Naive thymus-derived CD4-positive, alpha-beta T cell (primary cell): Measurements from ENCODE around the gene NXN. TPM values are rescaled to one million over a fixed set of nuclear protein-coding genes. Genes with fewer than 3 reads are reported as not detected.
"Not testable (repeated sequence)": the region's sequence is repeated elsewhere in the genome, so short reads cannot be mapped to it uniquely, and the experiment has no call there.

Experiments used
- ATAC-seq: fragments of 150-1000 bp; cut with Tn5 transposase; 2 replicates; pipeline ENCODE4 v1.10.0; 2021; ENCODE audit warnings: mild to moderate bottlenecking, moderate library complexity
- CTCF ChIA-PET: fragments of 350-600 bp; sonication (Branson Sonifier 250); formaldehyde crosslinking; loops from one replicate; lab custom pipeline; 2021; ENCODE audit warnings: antibody characterized with exemption; lab: Charles Lee
- POLR2A ChIA-PET: fragments of 350-600 bp; sonication (Branson Sonifier 250); formaldehyde crosslinking; loops from one replicate; lab custom pipeline; 2021; ENCODE audit warnings: antibody characterized with exemption, inconsistent platforms; lab: Charles Lee
- DNase-seq, 9 donors: peaks; one replicate each; pipeline versions ENCODE4 v3.0.0 to v3.0.0-alpha.2; 2020 to 2022; ENCODE audit warnings: mixed read lengths in 1 of 9
- H3K27ac ChIP-seq: one replicate; pipeline ENCODE4 v1.7.0; 2013; ENCODE audit warnings: mild to moderate bottlenecking, low read depth, low read length, moderate library complexity
- H3K27me3 ChIP-seq, 2 donors: one replicate each; pipeline ENCODE4 v1.7.0; 2013; ENCODE audit warnings: low read length in 2 of 2, mild to moderate bottlenecking in 2 of 2, moderate library complexity in 2 of 2; ENCODE audit not compliant: control insufficient read depth in 2 of 2, insufficient read depth in 2 of 2
- H3K36me3 ChIP-seq, 3 experiments: 1 replicate in 2 of 3; 2 replicates in 1 of 3; pipeline ENCODE4 v1.7.0; 2013; ENCODE audit warnings: low read length in 3 of 3, mild to moderate bottlenecking in 3 of 3, moderate library complexity in 1 of 3; ENCODE audit not compliant: insufficient read depth in 3 of 3, control insufficient read depth in 2 of 3
- H3K4me1 ChIP-seq, 2 donors: one replicate each; pipeline ENCODE4 v1.7.0; 2013; ENCODE audit warnings: low read length in 2 of 2, mild to moderate bottlenecking in 2 of 2, moderate library complexity in 1 of 2; ENCODE audit not compliant: control insufficient read depth in 2 of 2, insufficient read depth in 2 of 2
- H3K4me3 ChIP-seq: 2 replicates; pipeline ENCODE4 v1.7.0; 2013; ENCODE audit warnings: mild to moderate bottlenecking, low read length
- H3K9me3 ChIP-seq, 3 experiments: 1 replicate in 2 of 3; 2 replicates in 1 of 3; pipeline ENCODE4 v1.7.0; 2013; ENCODE audit warnings: low read length in 3 of 3; ENCODE audit not compliant: control insufficient read depth in 2 of 3
- H3K27ac Mint-ChIP-seq, 9 donors: one replicate each; pipeline ENCODE4 v1.8.0; 2020 to 2022; ENCODE audit warnings: mixed read lengths in 9 of 9, mild to moderate bottlenecking in 8 of 9, moderate library complexity in 5 of 9, inconsistent platforms in 2 of 9
- H3K27me3 Mint-ChIP-seq, 5 donors: one replicate each; pipeline ENCODE4 v1.8.0; 2021 to 2022; ENCODE audit warnings: mixed read lengths in 5 of 5, mild to moderate bottlenecking in 1 of 5
- H3K36me3 Mint-ChIP-seq, 5 donors: one replicate each; pipeline ENCODE4 v1.8.0; 2020 to 2022; ENCODE audit warnings: mixed read lengths in 5 of 5, mild to moderate bottlenecking in 3 of 5, inconsistent platforms in 1 of 5
- H3K4me1 Mint-ChIP-seq, 7 donors: one replicate each; pipeline ENCODE4 v1.8.0; 2020 to 2022; ENCODE audit warnings: mixed read lengths in 7 of 7, mild to moderate bottlenecking in 3 of 7, inconsistent platforms in 1 of 7
- H3K4me3 Mint-ChIP-seq, 10 donors: one replicate each; pipeline ENCODE4 v1.8.0; 2020 to 2022; ENCODE audit warnings: mild to moderate bottlenecking in 10 of 10, mixed read lengths in 10 of 10, moderate library complexity in 6 of 10, inconsistent platforms in 2 of 10
- H3K9me3 Mint-ChIP-seq, 11 donors: one replicate each; pipeline ENCODE4 v1.8.0; 2020 to 2022; ENCODE audit warnings: mixed read lengths in 11 of 11, mild to moderate bottlenecking in 4 of 11, inconsistent platforms in 1 of 11, moderate library complexity in 1 of 11
- intact Hi-C, 2 donors: fragments of 100-400 bp; cut with micrococcal nuclease; formaldehyde crosslinking; loops; one replicate each; pipeline ENCODE4 v1.15.1; 2023
- polyA plus RNA-seq, 2 donors: library from polyadenylated mRNA; unstranded; fragments of 300-500 nt; fragmentation: Illumina TruSeq; gene quantifications; one replicate each; pipeline ENCODE4 v1.2.3, GENCODE V29; 2021
- total RNA-seq, 6 experiments: library from RNA in 5 of 6; stranded (reverse) in 5 of 6; gene quantifications; 1 replicate in 5 of 6; 2 replicates in 1 of 6; pipeline ENCODE4 v1.2.3 and lab custom pipeline; 2021 to 2026

Gene NXN
- total and polyA plus RNA-seq, 7 experiments from 2014 or later = 0.10 to 0.84 (median 0.30) TPM; not detected in 2

- H3K4me3 Mint-ChIP-seq, H3K9me3 ChIP-seq, DNase-seq, H3K27me3 Mint-ChIP-seq, H3K27ac ChIP-seq, intact Hi-C loops, H3K9me3 Mint-ChIP-seq, ATAC-seq, H3K27me3 ChIP-seq, H3K4me3 ChIP-seq: not testable (repeated sequence)
- H3K4me1 ChIP-seq = peaks cover 11 to 15% of the 10 kb centered on the region in 2 donors
- CTCF ChIA-PET = interaction anchor here (0.9 to 1.3 kb wide), 3 partner anchors 8 to 591 kb away, joined by 3 to 5 read pairs (median 3); no protein-coding TSS in a partner anchor
- peaks cover 0 to 12% (median 7%) of the 10 kb centered on the region in 3 experiments for H3K36me3 ChIP-seq
- POLR2A ChIA-PET = interaction anchor here (1.1 to 1.5 kb wide), 2 partner anchors 16 to 225 kb away, joined by 3 read pairs; no protein-coding TSS in a partner anchor
- H3K4me1 Mint-ChIP-seq = peaks cover 13 to 28% (median 20%) of the 10 kb centered on the region in 7 donors
- peaks cover 0 to 29% (median 7%) of the 10 kb centered on the region in 5 donors for H3K36me3 Mint-ChIP-seq
- H3K27ac Mint-ChIP-seq = peak overlapping the region in 1 of 9 donors; percentile 52
Observed at GRCh38 chr17:755319-755961, 224.1 kb downstream of the NXN start.

- H3K9me3 ChIP-seq = no peaks in the 10 kb centered on the region
- ChIA-PET POLR2A (interaction anchor here (0.7 to 3.6 kb wide), 3 partner anchors 12 to 38 kb away, joined by 4 to 27 read pairs (median 22); partner anchors contain the start of genes GLOD4, MRM3 and VPS53), CTCF (interaction anchor here (0.8 to 1.3 kb wide), 4 partner anchors 8 to 341 kb away, joined by 4 to 5 read pairs (median 4); no protein-coding TSS in a partner anchor)
- intact Hi-C loops = loop anchor here in 1 of 2 donors (2.0 kb wide), 1 partner anchor 21 kb away; the partner anchor contains the start of gene TLCD3A
- ATAC-seq = no peak
- H3K36me3 Mint-ChIP-seq = peaks cover 0 to 32% (median under 1%) of the 10 kb centered on the region in 5 donors
- H3K4me3 ChIP-seq = no peak overlapping the region
- peaks cover 0 to 9% (median 0%) of the 10 kb centered on the region in 11 donors for H3K9me3 Mint-ChIP-seq
- H3K27me3 ChIP-seq = no peaks in the 10 kb centered on the region
- DNase-seq = no peak
- H3K36me3 ChIP-seq = peaks cover 0 to 7% (median 0%) of the 10 kb centered on the region in 3 experiments
- H3K27ac Mint-ChIP-seq = peak overlapping the region in 8 of 9 donors; percentile 25 to 81 (median 54)
- H3K27me3 Mint-ChIP-seq = no peaks in the 10 kb centered on the region
- peaks cover 24 to 40% (median 34%) of the 10 kb centered on the region in 7 donors for H3K4me1 Mint-ChIP-seq
- H3K4me1 ChIP-seq = peaks cover 15 to 22% of the 10 kb centered on the region in 2 donors
- H3K4me3 Mint-ChIP-seq = peak overlapping the region; percentile 51 to 80 (median 74)
- H3K27ac ChIP-seq = no peak overlapping the region
Observed at GRCh38 chr17:753418-753817, 226.2 kb downstream of the NXN start.

- Mint-ChIP-seq H3K4me1 (peaks cover 31 to 43% (median 40%) of the 10 kb centered on the region in 7 donors), H3K27ac (peak overlapping the region; percentile 88 to 97 (median 94)), H3K4me3 (peak overlapping the region; percentile 90 to 97 (median 94)), H3K27me3 (no peaks in the 10 kb centered on the region), H3K36me3 (peaks cover 0 to 39% (median 8%) of the 10 kb centered on the region in 5 donors), H3K9me3 (peaks cover 0 to 10% (median 0%) of the 10 kb centered on the region in 11 donors)
- no peaks in the 10 kb centered on the region for H3K27me3 ChIP-seq
- H3K36me3 ChIP-seq = peaks cover 0 to 7% (median 6%) of the 10 kb centered on the region in 3 experiments
- H3K4me1 ChIP-seq = peaks cover 15 to 22% of the 10 kb centered on the region in 2 donors
- peak overlapping the region; percentile 81 for H3K27ac ChIP-seq
- peak overlapping the region; percentile 80 for H3K4me3 ChIP-seq
- peak in 1 of 9 donors; percentile 12 for DNase-seq
- no peaks in the 10 kb centered on the region for H3K9me3 ChIP-seq
- POLR2A ChIA-PET = interaction anchor here (0.7 to 3.6 kb wide), 6 partner anchors 8 to 336 kb away, joined by 3 to 27 read pairs (median 4); partner anchors contain the start of genes GLOD4, MRM3 and VPS53
- peak; percentile 1 for ATAC-seq
- intact Hi-C loops = loop anchor here (1.0 to 2.0 kb wide), 8 partner anchors 20 to 342 kb away; partner anchors contain the start of genes GLOD4 (in 2 of the 2), MRM3 (in 2 of the 2), TLCD3A (in 2 of the 2) and VPS53 (in 2 of the 2)
- CTCF ChIA-PET = interaction anchor here (0.8 to 1.3 kb wide), 6 partner anchors 9 to 341 kb away, joined by 3 to 5 read pairs (median 4); partner anchors contain the start of genes GLOD4 and MRM3
Observed at GRCh38 chr17:752620-753219, 226.9 kb downstream of the NXN start.

GRCh38 chr17:752002-752619, 227.5 kb downstream of the NXN start, which contains the start of gene GEMIN4:
TSS of gene GEMIN4 (minus strand) at chr17:752264. CDS start at chr17:752142, 122 bp downstream.
- ATAC-seq (peak; percentile 96), DNase-seq (peak; percentile 92 to 100 (median 98))
- ChIA-PET CTCF (interaction anchor here (0.8 to 1.3 kb wide), 5 partner anchors 10 to 340 kb away, joined by 3 to 5 read pairs (median 5); partner anchors contain the start of genes GLOD4 and MRM3), POLR2A (interaction anchor here (0.7 to 3.6 kb wide), 6 partner anchors 9 to 336 kb away, joined by 3 to 27 read pairs (median 4); partner anchors contain the start of genes GLOD4, MRM3 and VPS53)
- Histone ChIP-seq H3K4me3 (peak within 1 kb of the TSS; percentile 80), H3K27me3 (no peaks in the 10 kb centered on the region), H3K4me1 (peaks cover 15 to 22% of the 10 kb centered on the region in 2 donors), H3K9me3 (no peaks in the 10 kb centered on the region), H3K27ac (peak within 1 kb of the TSS; percentile 81), H3K36me3 (peaks cover 0 to 12% (median 8%) of the 10 kb centered on the region in 3 experiments)
- peaks cover 32 to 43% (median 40%) of the 10 kb centered on the region in 7 donors for H3K4me1 Mint-ChIP-seq
- peaks cover 0 to 10% (median 0%) of the 10 kb centered on the region in 11 donors for H3K9me3 Mint-ChIP-seq
- H3K27me3 Mint-ChIP-seq = no peaks in the 10 kb centered on the region
- intact Hi-C loops = loop anchor here (1.0 to 2.0 kb wide), 8 partner anchors 19 to 342 kb away; partner anchors contain the start of genes GLOD4 (in 2 of the 2), MRM3 (in 2 of the 2), TLCD3A (in 2 of the 2) and VPS53 (in 2 of the 2)
- peak within 1 kb of the TSS; percentile 88 to 98 (median 96) for H3K27ac Mint-ChIP-seq
- peak within 1 kb of the TSS; percentile 90 to 97 (median 96) for H3K4me3 Mint-ChIP-seq
- peaks cover 0 to 41% (median 9%) of the 10 kb centered on the region in 5 donors for H3K36me3 Mint-ChIP-seq

- Mint-ChIP-seq H3K4me3 (peak overlapping the region; percentile 90 to 97 (median 96)), H3K4me1 (peaks cover 32 to 43% (median 40%) of the 10 kb centered on the region in 7 donors), H3K27me3 (no peaks in the 10 kb centered on the region), H3K9me3 (peaks cover 0 to 10% (median 0%) of the 10 kb centered on the region in 11 donors), H3K36me3 (peaks cover 0 to 41% (median 9%) of the 10 kb centered on the region in 5 donors), H3K27ac (peak overlapping the region; percentile 88 to 98 (median 95))
- ChIA-PET POLR2A (interaction anchor here (0.6 to 3.6 kb wide), 8 partner anchors 12 to 335 kb away, joined by 3 to 22 read pairs (median 4); partner anchors contain the start of genes GLOD4, MRM3 and VPS53), CTCF (interaction anchor here (0.6 to 1.2 kb wide), 3 partner anchors 27 to 339 kb away, joined by 3 read pairs; no protein-coding TSS in a partner anchor)
- intact Hi-C loops = loop anchor here (1.0 to 2.0 kb wide), 8 partner anchors 19 to 341 kb away; partner anchors contain the start of genes GLOD4 (in 2 of the 2), MRM3 (in 2 of the 2), TLCD3A (in 2 of the 2) and VPS53 (in 2 of the 2)
- ATAC-seq (peak; percentile 56), DNase-seq (peak in 5 of 9 donors; percentile 39 to 70 (median 65))
- H3K9me3 ChIP-seq = no peaks in the 10 kb centered on the region
- peak overlapping the region; percentile 80 for H3K4me3 ChIP-seq
- peaks cover 15 to 22% of the 10 kb centered on the region in 2 donors for H3K4me1 ChIP-seq
- H3K36me3 ChIP-seq = peaks cover 0 to 19% (median 5%) of the 10 kb centered on the region in 3 experiments
- H3K27ac ChIP-seq = peak overlapping the region; percentile 81
- no peaks in the 10 kb centered on the region for H3K27me3 ChIP-seq
Observed at GRCh38 chr17:751269-752001, 228.1 kb downstream of the NXN start.
